CD8-positive, alpha-beta memory T cell (primary cell): Measurements from ENCODE around the gene CARS1. TPM values are rescaled to one million over a fixed set of nuclear protein-coding genes. Genes with fewer than 3 reads are reported as not detected.

Source experiments
- CTCF ChIA-PET: fragments of 350-600 bp; sonication (Branson Sonifier 250); formaldehyde crosslinking; loops from one replicate; lab custom pipeline; 2021; ENCODE audit warnings: antibody characterized with exemption; lab: Charles Lee
- POLR2A ChIA-PET: fragments of 350-600 bp; sonication (Branson Sonifier 250); formaldehyde crosslinking; loops from one replicate; lab custom pipeline; 2021; ENCODE audit warnings: antibody characterized with exemption; lab: Charles Lee
- DNase-seq, 5 donors: peaks; one replicate each; pipeline versions ENCODE4 v3.0.0 to v3.0.0-alpha.2; 2020 to 2022; ENCODE audit warnings: mixed read lengths in 1 of 5
- H3K27ac ChIP-seq: one replicate; pipeline ENCODE4 v1.7.0; 2013; ENCODE audit warnings: low read depth, mild to moderate bottlenecking, low read length, moderate library complexity
- H3K27me3 ChIP-seq: 2 replicates; pipeline ENCODE4 v1.7.0; 2013; ENCODE audit warnings: low read length, mild to moderate bottlenecking; ENCODE audit not compliant: insufficient read depth, poor library complexity, severe bottlenecking
- H3K36me3 ChIP-seq: 2 replicates; pipeline ENCODE4 v1.7.0; 2013; ENCODE audit warnings: mild to moderate bottlenecking, low read length, moderate library complexity; ENCODE audit not compliant: insufficient read depth
- H3K4me1 ChIP-seq: 2 replicates; pipeline ENCODE4 v1.7.0; 2013; ENCODE audit warnings: mild to moderate bottlenecking, low read length, moderate library complexity; ENCODE audit not compliant: insufficient read depth
- H3K4me3 ChIP-seq: 2 replicates; pipeline ENCODE4 v1.7.0; 2013; ENCODE audit warnings: mild to moderate bottlenecking, low read length
- H3K9me3 ChIP-seq: 2 replicates; pipeline ENCODE4 v1.7.0; 2013; ENCODE audit warnings: mild to moderate bottlenecking, low read length
- H3K27ac Mint-ChIP-seq, 8 donors: one replicate each; pipeline ENCODE4 v1.8.0; 2020 to 2021; ENCODE audit warnings: mixed read lengths in 8 of 8, mild to moderate bottlenecking in 6 of 8, inconsistent platforms in 3 of 8, moderate library complexity in 3 of 8
- H3K27me3 Mint-ChIP-seq, 2 donors: one replicate each; pipeline ENCODE4 v1.8.0; 2020 to 2021; ENCODE audit warnings: mixed read lengths in 2 of 2, mild to moderate bottlenecking in 1 of 2, moderate library complexity in 1 of 2
- H3K36me3 Mint-ChIP-seq, 3 donors: one replicate each; pipeline ENCODE4 v1.8.0; 2020 to 2021; ENCODE audit warnings: mixed read lengths in 3 of 3, inconsistent platforms in 1 of 3, mild to moderate bottlenecking in 1 of 3
- H3K4me1 Mint-ChIP-seq, 3 donors: one replicate each; pipeline ENCODE4 v1.8.0; 2020 to 2021; ENCODE audit warnings: mixed read lengths in 3 of 3, inconsistent platforms in 1 of 3, mild to moderate bottlenecking in 1 of 3
- H3K4me3 Mint-ChIP-seq, 7 donors: one replicate each; pipeline ENCODE4 v1.8.0; 2020 to 2021; ENCODE audit warnings: mixed read lengths in 7 of 7, mild to moderate bottlenecking in 6 of 7, moderate library complexity in 4 of 7, inconsistent platforms in 2 of 7
- H3K9me3 Mint-ChIP-seq, 5 donors: one replicate each; pipeline ENCODE4 v1.8.0; 2020 to 2022; ENCODE audit warnings: mixed read lengths in 5 of 5, mild to moderate bottlenecking in 3 of 5, moderate library complexity in 2 of 5, inconsistent platforms in 1 of 5
- polyA plus RNA-seq: library from polyadenylated mRNA; unstranded; fragments of 300-500 nt; fragmentation: Illumina TruSeq; gene quantifications from one replicate; pipeline ENCODE4 v1.2.3, GENCODE V29; 2021
- total RNA-seq, 2 experiments: library from RNA; stranded (reverse); gene quantifications; one replicate each; pipeline ENCODE4 v1.2.3, GENCODE V29; 2021

CARS1 gene
- total and polyA plus RNA-seq, 3 experiments from 2014 or later: 43.4 to 83.3 (median 81.2) TPM

DNA sequence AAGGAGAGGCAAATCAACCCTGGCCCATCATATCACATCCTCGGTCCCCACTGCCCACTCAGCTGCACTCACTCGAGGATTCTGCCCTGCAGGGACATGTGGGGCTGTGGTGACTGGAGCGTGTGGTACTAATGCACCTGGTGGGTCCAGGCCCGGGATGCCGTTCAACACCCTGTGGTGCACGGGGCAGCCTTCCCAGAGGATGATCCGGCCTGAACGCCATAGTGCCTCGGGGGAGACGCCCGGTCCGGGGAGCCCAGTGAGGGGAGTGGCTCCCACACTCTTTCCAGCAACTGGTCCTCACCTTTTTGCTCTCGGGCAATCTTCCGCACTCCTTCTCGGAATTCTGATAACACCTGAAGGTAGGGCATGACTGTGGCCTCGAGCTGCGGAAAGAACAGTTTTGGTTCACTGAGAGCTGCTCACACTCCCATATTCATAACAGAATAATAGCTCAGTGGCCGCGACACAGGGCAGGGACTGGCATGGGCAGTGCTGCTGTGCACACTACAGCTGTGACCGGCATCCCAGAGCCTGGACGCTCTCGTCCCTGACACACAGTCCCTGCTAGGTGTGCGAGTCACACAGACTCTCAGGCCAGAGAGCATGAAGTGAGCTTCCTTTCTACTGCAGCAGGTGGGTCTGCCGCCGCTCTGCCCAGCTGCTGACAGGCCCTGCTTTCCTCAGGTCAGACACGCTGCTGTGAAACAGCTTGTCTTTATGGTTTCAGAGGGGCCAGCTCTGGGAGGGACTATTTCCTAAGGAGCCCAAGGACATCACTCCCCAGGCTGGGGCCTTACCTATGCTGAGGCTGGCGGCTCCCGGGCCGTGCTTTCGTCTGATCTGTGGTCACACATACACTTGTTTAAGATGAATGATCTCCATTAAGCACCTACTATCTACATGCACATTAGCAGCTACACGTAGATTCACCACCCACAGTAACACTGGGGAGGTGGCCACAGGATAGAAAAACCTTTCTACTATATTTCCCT is 45.0 kb downstream of the CARS1 start:
- Mint-ChIP-seq H3K27ac (peak overlapping the region in 5 of 8 donors; percentile 35 to 68 (median 56)), H3K4me1 (peaks cover 24 to 82% (median 58%) of the 10 kb centered on the region in 3 donors), H3K27me3 (no peaks in the 10 kb centered on the region), H3K4me3 (peak overlapping the region in 1 of 7 donors; percentile 32), H3K36me3 (peaks cover 0 to 67% (median 7%) of the 10 kb centered on the region in 3 donors), H3K9me3 (no peaks in the 10 kb centered on the region)
- Histone ChIP-seq H3K36me3 (peaks cover 6% of the 10 kb centered on the region), H3K9me3 (no peaks in the 10 kb centered on the region), H3K4me3 (no peak overlapping the region), H3K4me1 (peaks cover 38% of the 10 kb centered on the region), H3K27me3 (no peaks in the 10 kb centered on the region), H3K27ac (no peak overlapping the region)
- POLR2A ChIA-PET: interaction anchor here (0.6 to 1.0 kb wide), 2 partner anchors 9 to 23 kb away, joined by 3 to 4 read pairs; no protein-coding TSS in a partner anchor
- CTCF ChIA-PET: interaction anchor here (1.0 to 4.9 kb wide), 5 partner anchors 9 to 480 kb away, joined by 3 to 43 read pairs (median 4); partner anchors contain the start of gene NAP1L4
- DNase-seq: peak in 1 of 5 donors; percentile 43

DNA sequence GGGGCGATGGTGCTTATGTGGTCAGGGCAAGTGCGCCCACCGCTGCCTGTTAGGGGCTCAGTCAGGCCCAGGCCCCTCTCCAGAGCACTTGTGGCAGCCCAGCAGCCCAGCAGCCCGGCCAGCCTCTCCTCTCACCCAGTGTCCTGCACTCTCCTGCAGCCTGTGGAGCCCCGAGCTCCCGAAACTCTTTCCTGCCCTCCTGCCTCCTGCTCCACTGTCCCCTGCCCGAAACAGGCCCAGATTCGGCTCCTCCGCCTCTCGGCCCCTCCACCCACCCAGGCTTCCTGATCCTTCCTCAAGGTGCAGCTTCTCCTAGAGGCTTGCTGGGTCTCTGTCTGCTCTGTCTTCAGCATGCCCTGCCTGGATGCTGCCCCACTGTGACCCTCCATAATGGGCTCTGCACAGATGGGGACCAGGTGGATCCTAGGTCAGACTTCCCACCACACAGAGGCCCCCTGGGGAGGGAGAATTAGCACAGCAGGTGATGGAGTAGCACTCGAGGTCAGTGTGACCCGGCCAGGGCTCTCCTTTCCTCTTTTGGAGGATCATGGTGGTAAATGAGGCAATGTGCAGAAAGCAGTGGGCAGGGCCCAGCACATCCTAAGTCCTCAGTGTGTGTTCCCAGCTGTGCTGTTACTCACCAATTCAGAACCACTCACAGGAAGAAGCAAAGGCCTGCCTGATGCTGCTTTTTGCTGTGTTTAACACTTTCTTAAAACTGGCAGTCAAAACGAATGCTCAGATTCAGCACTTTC is 46.5 kb downstream of the CARS1 start:
- no peaks in the 10 kb centered on the region for H3K27me3 Mint-ChIP-seq
- H3K27ac Mint-ChIP-seq: peak overlapping the region in 3 of 8 donors; percentile 51 to 67 (median 52)
- no peak overlapping the region for H3K4me3 ChIP-seq
- H3K9me3 Mint-ChIP-seq: no peaks in the 10 kb centered on the region
- peak in 1 of 5 donors; percentile 43 for DNase-seq
- ChIA-PET CTCF (no interaction called here), POLR2A (interaction anchor here (1.2 kb wide), 1 partner anchor 18 kb away, joined by 3 read pairs; the partner anchor contains the start of gene NAP1L4)
- peaks cover 0 to 65% (median 7%) of the 10 kb centered on the region in 3 donors for H3K36me3 Mint-ChIP-seq
- H3K4me1 ChIP-seq: peaks cover 23% of the 10 kb centered on the region
- H3K27ac ChIP-seq: no peak overlapping the region
- no peaks in the 10 kb centered on the region for H3K9me3 ChIP-seq
- H3K4me1 Mint-ChIP-seq: peaks cover 23 to 82% (median 61%) of the 10 kb centered on the region in 3 donors
- H3K27me3 ChIP-seq: no peaks in the 10 kb centered on the region
- no peak overlapping the region for H3K4me3 Mint-ChIP-seq
- H3K36me3 ChIP-seq: peaks cover 5% of the 10 kb centered on the region

DNA sequence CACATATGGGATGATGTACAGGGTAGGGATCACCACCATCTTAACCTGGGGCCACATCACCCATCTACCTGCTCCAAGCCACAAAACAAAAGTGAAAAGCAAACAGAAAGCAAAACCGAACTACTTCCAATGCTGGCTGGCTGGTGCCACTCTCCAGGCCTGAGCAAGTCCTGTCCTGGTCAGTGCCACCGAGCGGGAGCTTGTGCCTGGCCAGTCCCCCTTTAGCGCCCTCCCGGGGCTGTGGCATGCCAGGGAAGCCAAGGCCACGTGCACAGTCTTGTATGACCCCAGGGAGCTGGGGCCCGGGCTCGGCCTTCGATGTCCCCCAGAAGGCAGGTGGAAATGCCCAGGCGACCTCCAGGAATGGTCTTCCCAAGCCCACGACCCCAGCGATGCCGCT is 47.2 kb downstream of the CARS1 start:
- Mint-ChIP-seq H3K4me3 (no peak overlapping the region), H3K27ac (peak overlapping the region in 6 of 8 donors; percentile 28 to 77 (median 58)), H3K27me3 (no peaks in the 10 kb centered on the region), H3K9me3 (no peaks in the 10 kb centered on the region), H3K4me1 (peaks cover 16 to 81% (median 57%) of the 10 kb centered on the region in 3 donors), H3K36me3 (peaks cover 0 to 63% (median 11%) of the 10 kb centered on the region in 3 donors)
- CTCF ChIA-PET: no interaction called here
- Histone ChIP-seq H3K36me3 (no peaks in the 10 kb centered on the region), H3K4me3 (no peak overlapping the region), H3K4me1 (peaks cover 16% of the 10 kb centered on the region), H3K9me3 (no peaks in the 10 kb centered on the region), H3K27me3 (no peaks in the 10 kb centered on the region), H3K27ac (no peak overlapping the region)
- no peak for DNase-seq
- POLR2A ChIA-PET: interaction anchor here (1.2 kb wide), 2 partner anchors 18 to 21 kb away, joined by 3 read pairs; partner anchors contain the start of gene NAP1L4

DNA sequence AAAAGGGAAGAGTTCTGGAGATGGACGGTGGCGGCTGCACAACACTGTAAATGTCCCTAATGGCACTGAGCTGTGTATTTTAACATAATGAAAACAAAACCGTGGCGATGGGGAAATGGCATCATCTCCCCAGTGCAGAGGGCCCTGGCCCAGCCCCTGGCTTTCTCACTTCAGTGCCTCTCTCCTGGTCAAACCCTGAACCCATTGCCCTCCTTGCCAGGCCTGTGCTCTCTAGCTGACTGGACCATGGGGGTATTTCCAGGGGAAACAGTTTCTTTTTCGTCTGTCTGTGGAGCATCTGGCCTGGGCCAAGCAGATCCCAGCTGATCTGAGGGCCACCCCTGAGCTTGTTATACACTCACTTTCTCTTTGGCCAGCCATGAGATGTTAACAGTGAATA is 47.7 kb downstream of the CARS1 start:
- Histone ChIP-seq H3K27me3 (no peaks in the 10 kb centered on the region), H3K27ac (no peak overlapping the region), H3K4me3 (no peak overlapping the region), H3K9me3 (no peaks in the 10 kb centered on the region), H3K4me1 (peaks cover 12% of the 10 kb centered on the region), H3K36me3 (no peaks in the 10 kb centered on the region)
- Mint-ChIP-seq H3K9me3 (no peaks in the 10 kb centered on the region), H3K27ac (peak overlapping the region in 6 of 8 donors; percentile 31 to 96 (median 70)), H3K4me1 (peaks cover 11 to 77% (median 52%) of the 10 kb centered on the region in 3 donors), H3K27me3 (no peaks in the 10 kb centered on the region), H3K4me3 (no peak overlapping the region), H3K36me3 (peaks cover 0 to 60% (median 11%) of the 10 kb centered on the region in 3 donors)
- ChIA-PET POLR2A (interaction anchor here (1.2 kb wide), 2 partner anchors 17 to 21 kb away, joined by 3 read pairs; partner anchors contain the start of gene NAP1L4), CTCF (no interaction called here)
- DNase-seq: no peak

DNA sequence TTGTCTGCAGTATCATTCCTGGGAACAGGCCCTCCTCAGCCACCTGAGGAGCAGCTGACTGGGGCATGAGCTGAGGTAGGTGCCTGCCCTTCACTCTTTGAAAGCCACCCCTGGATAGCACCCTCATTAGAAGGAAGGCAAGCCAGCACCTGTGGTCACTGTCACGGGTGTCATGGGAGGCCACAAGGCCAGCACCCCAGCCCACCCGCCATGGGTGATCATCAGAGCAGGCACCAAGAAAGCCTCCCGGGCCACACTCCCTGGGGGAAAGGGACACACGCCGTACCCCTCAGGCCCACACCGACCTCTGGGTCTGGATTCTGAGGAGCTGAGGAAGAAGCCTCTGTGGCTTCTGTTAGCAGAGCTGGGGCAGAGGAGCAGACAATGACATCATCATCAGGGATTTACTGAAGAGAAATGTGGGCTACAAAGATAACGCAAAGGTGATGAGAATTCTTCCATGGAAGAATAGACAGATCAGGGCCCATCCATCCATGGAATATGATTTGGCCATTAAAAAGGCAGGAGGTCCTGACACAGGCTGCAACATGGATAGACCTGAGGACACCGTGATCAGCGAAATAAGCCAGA is 48.4 kb downstream of the CARS1 start:
- peaks cover 4 to 76% (median 45%) of the 10 kb centered on the region in 3 donors for H3K4me1 Mint-ChIP-seq
- H3K4me3 ChIP-seq: no peak overlapping the region
- POLR2A ChIA-PET: interaction anchor here (1.2 kb wide), 1 partner anchor 20 kb away, joined by 3 read pairs; no protein-coding TSS in a partner anchor
- H3K27ac ChIP-seq: no peak overlapping the region
- peaks cover 6% of the 10 kb centered on the region for H3K36me3 ChIP-seq
- DNase-seq: peak in 1 of 5 donors; percentile 35
- H3K4me3 Mint-ChIP-seq: no peak overlapping the region
- H3K27me3 Mint-ChIP-seq: no peaks in the 10 kb centered on the region
- peak overlapping the region in 6 of 8 donors; percentile 31 to 96 (median 66) for H3K27ac Mint-ChIP-seq
- H3K4me1 ChIP-seq: peaks cover 8% of the 10 kb centered on the region
- peaks cover 0 to 66% (median 11%) of the 10 kb centered on the region in 3 donors for H3K36me3 Mint-ChIP-seq
- H3K9me3 Mint-ChIP-seq: no peaks in the 10 kb centered on the region
- H3K27me3 ChIP-seq: no peaks in the 10 kb centered on the region
- CTCF ChIA-PET: interaction anchor here (1.4 kb wide), 1 partner anchor 19 kb away, joined by 3 read pairs; no protein-coding TSS in a partner anchor
- no peaks in the 10 kb centered on the region for H3K9me3 ChIP-seq

DNA sequence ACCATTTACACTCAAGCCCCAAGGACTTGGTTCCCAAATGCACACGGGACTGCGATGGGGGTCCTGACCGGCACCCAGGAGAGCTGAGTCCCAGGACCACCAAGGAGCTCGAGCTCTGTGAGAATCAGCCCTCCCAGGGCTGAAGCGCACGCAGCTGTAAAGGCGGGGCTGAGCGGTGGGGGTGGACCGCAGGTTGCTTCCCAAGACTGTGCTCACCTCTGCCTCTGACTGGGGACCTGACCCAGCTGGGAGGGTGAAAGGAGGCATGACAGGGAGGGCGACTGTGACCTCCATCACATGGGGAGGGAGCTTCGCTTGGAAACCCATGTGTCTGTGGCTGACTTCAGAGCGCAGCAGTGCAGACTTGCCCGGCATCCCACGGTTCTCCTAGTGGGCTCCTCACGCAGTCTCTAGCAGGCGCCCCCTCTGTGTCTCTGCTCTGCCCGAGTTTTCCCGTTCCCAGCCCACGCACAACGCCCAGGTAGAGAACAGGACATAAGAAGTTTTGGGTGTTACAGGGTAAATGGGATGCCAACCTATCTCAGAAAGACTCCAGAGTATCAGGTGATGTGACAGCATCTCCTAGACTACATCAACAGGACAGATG is 49.7 kb downstream of the CARS1 start:
- Histone ChIP-seq H3K4me3 (no peak overlapping the region), H3K27ac (no peak overlapping the region), H3K36me3 (peaks cover 9% of the 10 kb centered on the region), H3K4me1 (no peaks in the 10 kb centered on the region), H3K27me3 (no peaks in the 10 kb centered on the region), H3K9me3 (no peaks in the 10 kb centered on the region)
- peaks cover 0 to 74% (median 39%) of the 10 kb centered on the region in 3 donors for H3K4me1 Mint-ChIP-seq
- H3K4me3 Mint-ChIP-seq: peak overlapping the region in 3 of 7 donors; percentile 80 to 85 (median 83)
- ChIA-PET POLR2A (interaction anchor here (1.1 to 2.1 kb wide), 3 partner anchors 16 to 20 kb away, joined by 6 to 13 read pairs (median 7); partner anchors contain the start of gene NAP1L4), CTCF (interaction anchor here (1.2 to 1.8 kb wide), 6 partner anchors 7 to 78 kb away, joined by 3 to 7 read pairs (median 5); partner anchors contain the start of gene PHLDA2)
- peaks cover 3 to 78% (median 14%) of the 10 kb centered on the region in 3 donors for H3K36me3 Mint-ChIP-seq
- no peaks in the 10 kb centered on the region for H3K27me3 Mint-ChIP-seq
- DNase-seq: no peak
- peak overlapping the region in 4 of 8 donors; percentile 23 to 93 (median 45) for H3K27ac Mint-ChIP-seq
- no peaks in the 10 kb centered on the region for H3K9me3 Mint-ChIP-seq
